Globus pallidus (tissue), 1 donor: ENCODE data around the gene ATOH8.

ENCODE experiments used
- DNase-seq: peaks from one replicate; pipeline ENCODE4 v3.0.0-alpha.2; 2015; ENCODE audit warnings: low spot score

The ATOH8 gene

GRCh38 chr2:85754313-85755095, 713 bp downstream of the ATOH8 start:
- no peak for DNase-seq

GRCh38 chr2:85755122-85756027, 1.6 kb downstream of the ATOH8 start:
- no peak for DNase-seq

GRCh38 chr2:85756195-85756594, 2.4 kb downstream of the ATOH8 start:
- no peak for DNase-seq

GRCh38 chr2:85756822-85757435, 3.1 kb downstream of the ATOH8 start:
- no peak for DNase-seq

- no peak for DNase-seq
Observed at GRCh38 chr2:85757860-85758259, 4.1 kb downstream of the ATOH8 start.

GRCh38 chr2:85758361-85759256, 4.8 kb downstream of the ATOH8 start:
- DNase-seq = no peak

GRCh38 chr2:85759257-85759613, 5.4 kb downstream of the ATOH8 start:
- no peak for DNase-seq

- DNase-seq = no peak
Observed at GRCh38 chr2:85760371-85760770, 6.6 kb downstream of the ATOH8 start.

GRCh38 chr2:85760872-85761271, 7.1 kb downstream of the ATOH8 start:
- DNase-seq = no peak

GRCh38 chr2:85761512-85761944, 7.7 kb downstream of the ATOH8 start:
- DNase-seq = no peak

GRCh38 chr2:85761946-85762345, 8.2 kb downstream of the ATOH8 start:
- DNase-seq = no peak

- no peak for DNase-seq
Observed at GRCh38 chr2:85763132-85763531, 9.3 kb downstream of the ATOH8 start.

GRCh38 chr2:85763831-85764230, 10.0 kb downstream of the ATOH8 start:
- no peak for DNase-seq

GRCh38 chr2:85765081-85765731, 11.4 kb downstream of the ATOH8 start:
- DNase-seq = no peak

GRCh38 chr2:85766229-85766628, 12.4 kb downstream of the ATOH8 start:
- no peak for DNase-seq

- no peak for DNase-seq
Observed at GRCh38 chr2:85767803-85768665, 14.2 kb downstream of the ATOH8 start.

- DNase-seq = no peak
Observed at GRCh38 chr2:85768713-85769112, 14.9 kb downstream of the ATOH8 start.

GRCh38 chr2:85769236-85769982, 15.6 kb downstream of the ATOH8 start:
- no peak for DNase-seq

GRCh38 chr2:85769983-85770362, 16.2 kb downstream of the ATOH8 start:
- DNase-seq = no peak
